ENCODE measurements around the gene CFL1.
A peak's percentile ranks its signal among the peaks of the same experiment; 100 is the strongest.
"Not testable (repeated sequence)": the region's sequence is repeated elsewhere in the genome, so short reads cannot be mapped to it uniquely, and the experiment has no call there.

The CFL1 gene

GRCh38 chr11:65857853-65858680 lies at the start of gene CFL1:
Gene CFL1 (minus strand): TSS chr11:65858180. CDS start chr11:65858099, 81 bp downstream.
- DNase-seq, result peak; percentile 97 to 98

- no peak for DNase-seq
Observed at GRCh38 chr11:65906602-65907001, 48.6 kb upstream of the CFL1 start.

- no peak for DNase-seq
Observed at GRCh38 chr11:65903715-65904114, 45.7 kb upstream of the CFL1 start.

- no peak for DNase-seq
Observed at GRCh38 chr11:65903068-65903481, 45.1 kb upstream of the CFL1 start.

GRCh38 chr11:65900899-65901180 lies 42.9 kb upstream of the CFL1 start:
- no peak for DNase-seq

GRCh38 chr11:65900125-65900898 lies 42.3 kb upstream of the CFL1 start, which contains the start of gene FOSL1:
Gene FOSL1 (minus strand): TSS chr11:65900388. CDS start chr11:65900339, 49 bp downstream.
- peak; percentile 89 to 95 for DNase-seq

- DNase-seq, result peak; percentile 65 to 80
Observed at GRCh38 chr11:65899356-65900124, 41.6 kb upstream of the CFL1 start.

GRCh38 chr11:65898656-65899355 lies 40.8 kb upstream of the CFL1 start:
- DNase-seq, result no peak

- no peak for DNase-seq
Observed at GRCh38 chr11:65897020-65897471, 39.1 kb upstream of the CFL1 start.

- DNase-seq, result no peak
Observed at GRCh38 chr11:65896034-65896999, 38.3 kb upstream of the CFL1 start.

- no peak for DNase-seq
Observed at GRCh38 chr11:65895482-65895981, 37.6 kb upstream of the CFL1 start.

- DNase-seq, result peak in 1 of 2 donors; percentile 45
Observed at GRCh38 chr11:65894034-65894591, 36.1 kb upstream of the CFL1 start.

GRCh38 chr11:65892661-65893317 lies 34.8 kb upstream of the CFL1 start:
- DNase-seq, result no peak

- DNase-seq, result not testable (repeated sequence)
Observed at GRCh38 chr11:65892137-65892540, 34.2 kb upstream of the CFL1 start.

- DNase-seq, result peak in 1 of 2 donors; percentile 22
Observed at GRCh38 chr11:65891219-65892136, 33.5 kb upstream of the CFL1 start.

- DNase-seq, result peak; percentile 95 to 98
Observed at GRCh38 chr11:65890324-65891218, 32.6 kb upstream of the CFL1 start, which contains the start of gene CCDC85B. Gene CCDC85B (plus strand): TSS chr11:65890673. CDS start chr11:65890784, 111 bp downstream.

- peak; percentile 94 to 97 for DNase-seq
Observed at GRCh38 chr11:65888163-65888814, 30.3 kb upstream of the CFL1 start, which contains the start of gene FIBP. Gene FIBP (minus strand): TSS chr11:65888471. CDS start chr11:65888418, 53 bp downstream.

Data from inflammatory macrophage treated with lipopolysaccharide for 1 hour (primary cell).